UCSD-AML1 (cell line): ENCODE measurements around the gene MAP3K1.

Source experiments
- DNase-seq: peaks from one replicate; lab custom pipeline; 2025; ENCODE audit not compliant: unreplicated experiment; lab: John Stamatoyannopoulos, UW

Gene MAP3K1

DNA sequence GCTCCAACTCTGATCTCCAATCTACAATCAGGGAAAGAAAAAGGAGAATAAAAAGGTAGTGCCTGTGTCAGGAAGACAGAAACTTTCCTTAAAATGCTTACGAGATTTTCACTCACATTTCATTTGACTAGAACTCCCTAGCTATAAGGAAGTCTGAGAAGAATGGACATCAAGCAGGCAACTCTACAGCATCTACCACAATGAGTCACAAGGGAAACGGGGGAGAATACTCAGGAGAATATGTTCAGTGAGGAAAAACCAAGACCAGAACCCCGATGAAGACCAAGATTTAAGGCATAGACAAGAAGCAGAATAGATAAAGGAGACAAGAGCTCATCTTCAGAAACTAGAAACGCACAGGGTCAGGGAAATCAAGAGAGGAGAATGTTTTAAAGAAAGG is 85.0 kb downstream of the MAP3K1 start:
- DNase-seq: no peak

DNA sequence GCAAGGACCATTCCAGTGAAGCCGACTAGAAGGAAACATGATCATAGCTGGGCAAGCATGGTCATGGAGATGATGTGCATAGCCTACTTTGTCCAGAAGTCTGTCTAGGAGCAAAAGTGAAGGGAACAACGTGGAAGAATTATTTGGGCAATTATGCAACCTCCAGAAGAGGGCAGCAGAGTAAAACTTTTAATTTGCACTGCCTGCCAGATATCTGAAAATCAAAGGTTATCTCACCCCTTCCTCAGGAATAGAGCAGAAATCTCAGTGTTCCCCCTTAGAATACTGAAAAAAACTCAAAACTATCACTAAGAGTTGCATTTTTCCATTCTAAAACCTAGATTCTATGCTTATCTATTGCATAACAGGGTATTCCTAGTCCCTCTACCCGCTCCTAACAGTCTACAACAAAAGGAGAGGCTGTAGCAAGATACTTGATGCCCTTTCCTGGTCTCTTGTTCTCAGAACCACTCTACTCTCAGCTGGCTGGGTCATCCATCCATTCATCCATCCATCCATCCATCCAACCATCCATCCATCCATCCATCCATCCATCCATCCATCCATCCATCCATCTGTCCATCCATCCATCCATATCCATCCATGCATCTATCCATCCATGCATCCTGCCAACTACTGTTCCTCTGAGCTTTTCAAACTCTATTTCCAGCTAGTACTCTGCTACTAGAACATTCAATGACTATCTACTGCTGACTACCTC is 85.7 kb downstream of the MAP3K1 start:
- DNase-seq: peak; percentile 10

DNA sequence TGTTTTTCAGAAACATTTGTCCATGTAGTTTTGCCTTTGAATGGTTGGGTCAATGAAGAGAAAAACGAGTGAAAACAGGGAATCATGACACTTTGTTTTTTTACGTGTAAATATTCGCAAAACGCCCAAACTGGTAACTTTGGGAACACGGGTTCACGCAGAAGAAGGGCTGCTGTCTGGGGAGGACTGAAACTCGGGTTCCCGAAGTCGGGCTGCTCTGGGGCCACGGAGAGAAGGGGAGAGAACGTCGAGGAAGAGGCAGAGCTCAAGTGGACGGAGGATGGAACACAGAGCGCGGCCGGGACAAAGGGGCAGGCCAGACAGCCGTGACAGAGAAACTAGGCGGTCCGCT is 93.6 kb downstream of the MAP3K1 start:
- DNase-seq: no peak

DNA sequence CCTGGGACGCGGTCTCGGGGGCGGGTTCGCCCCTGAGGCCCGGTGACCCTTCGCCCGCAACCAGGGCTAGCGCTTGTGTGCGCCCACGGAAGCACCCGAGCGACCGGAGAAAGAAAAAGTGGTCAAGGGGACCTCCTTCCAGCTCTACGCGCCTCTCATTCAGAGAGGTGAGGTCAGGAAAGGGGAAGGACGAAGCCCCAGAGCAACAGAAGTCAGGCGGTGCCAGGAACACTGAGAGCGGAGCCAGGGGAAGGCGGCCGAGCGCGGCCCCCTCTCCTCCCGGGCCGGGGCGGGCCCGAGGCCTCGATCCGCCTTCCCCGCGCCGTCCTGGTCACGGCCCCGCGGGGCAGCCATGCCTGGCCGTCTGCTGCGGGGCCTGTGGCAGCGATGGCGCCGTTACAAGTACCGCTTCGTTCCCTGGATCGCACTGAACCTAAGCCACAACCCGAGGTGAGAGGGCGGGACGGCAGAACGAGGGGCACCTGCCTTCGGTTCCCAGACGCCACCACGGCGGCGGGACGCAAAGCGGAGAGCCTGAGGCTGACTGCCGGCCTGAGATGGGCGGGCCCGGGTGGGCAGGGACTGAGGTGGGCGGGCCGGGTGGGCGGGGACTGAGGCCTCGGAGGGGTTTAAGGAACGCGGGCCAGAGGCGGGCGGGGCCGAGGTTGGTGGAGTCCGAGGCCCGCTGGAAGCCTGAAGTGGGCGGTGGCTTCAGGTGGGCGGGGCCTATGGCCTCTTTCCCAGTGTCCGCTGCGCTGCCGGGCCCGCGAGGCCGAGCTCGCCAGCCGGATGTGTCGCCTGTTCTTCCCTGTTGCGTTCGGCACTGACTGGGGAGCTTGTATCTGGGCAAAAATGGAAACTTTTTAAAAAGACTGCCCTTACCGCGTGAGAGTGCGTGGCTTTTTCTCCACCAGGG is 94.2 kb downstream of the MAP3K1 start, which contains the start of gene SETD9:
SETD9 (plus strand) TSS at position 303 of the 916 bp plus-strand sequence; CDS start at position 353, 50 bp downstream.
- peak; percentile 99 for DNase-seq

- DNase-seq: peak; percentile 84
Observed at GRCh38 chr5:56910210-56910965, 95.0 kb downstream of the MAP3K1 start.

- DNase-seq: no peak
Observed at GRCh38 chr5:56913766-56914165, 98.4 kb downstream of the MAP3K1 start.

GRCh38 chr5:56914678-56915077 is 99.3 kb downstream of the MAP3K1 start:
- DNase-seq: no peak

DNA sequence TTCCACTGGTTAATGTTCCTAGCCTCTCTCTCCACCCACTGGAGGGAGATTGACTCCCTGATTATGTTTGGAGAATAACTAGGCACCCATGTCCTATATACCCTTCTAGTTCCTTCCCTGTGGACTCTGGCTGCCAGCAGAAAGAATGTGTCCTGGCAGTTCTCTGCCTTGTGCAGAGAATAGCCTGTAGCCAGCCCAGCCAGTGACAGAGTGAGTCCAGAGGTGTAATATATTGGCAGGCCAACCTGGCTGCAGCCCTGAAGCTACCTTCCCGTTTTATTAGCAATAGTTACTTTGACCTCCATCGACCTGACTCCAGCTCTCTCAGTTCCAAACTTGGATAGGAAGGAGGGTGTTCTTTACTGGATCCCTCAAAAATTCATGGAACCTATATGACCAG is 102.2 kb downstream of the MAP3K1 start:
- DNase-seq: no peak

GRCh38 chr5:56918054-56918453 is 102.7 kb downstream of the MAP3K1 start:
- DNase-seq: no peak

- no peak for DNase-seq
Observed at GRCh38 chr5:56919942-56920662, 104.8 kb downstream of the MAP3K1 start.

DNA sequence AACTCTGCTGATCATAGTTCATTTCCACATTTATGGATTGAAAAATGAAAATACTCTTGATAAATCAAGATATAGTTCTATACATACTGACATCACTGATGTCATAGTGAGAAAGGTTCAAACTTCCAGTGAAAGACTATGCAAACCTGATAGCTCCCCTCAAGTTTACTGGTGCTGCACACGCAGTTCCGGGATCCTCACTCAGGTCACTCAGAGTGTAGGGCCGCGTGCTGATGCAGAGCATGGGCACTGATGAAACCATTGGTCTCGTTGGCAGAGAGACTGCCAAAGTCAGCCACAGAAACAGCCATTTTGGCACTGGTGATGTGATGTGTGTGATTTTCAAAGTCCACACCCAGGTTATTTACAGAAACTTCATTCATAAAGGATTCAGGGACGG is 107.6 kb downstream of the MAP3K1 start:
- DNase-seq: no peak

- no peak for DNase-seq
Observed at GRCh38 chr5:56934325-56934724, 119.0 kb downstream of the MAP3K1 start.

GRCh38 chr5:56938858-56939257 is 123.5 kb downstream of the MAP3K1 start:
- no peak for DNase-seq

DNA sequence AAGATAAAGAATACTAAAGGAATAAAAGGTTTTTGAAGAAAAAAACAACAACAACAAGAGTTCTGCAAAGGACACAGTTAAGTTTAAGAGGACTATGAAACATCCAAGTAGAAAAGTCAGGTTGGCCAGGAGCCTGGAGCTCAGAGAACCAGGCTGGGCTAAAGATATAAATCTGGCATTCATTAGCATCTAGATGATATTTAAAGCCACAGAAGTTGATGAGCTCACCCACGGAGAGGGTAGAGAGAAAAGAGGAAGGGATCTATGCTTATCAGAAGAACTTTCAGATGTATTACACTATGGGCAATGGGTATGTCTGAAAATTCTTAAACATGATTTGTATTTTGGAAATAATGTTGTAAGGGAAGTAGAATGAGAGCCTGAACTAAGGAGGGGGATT is 126.6 kb downstream of the MAP3K1 start:
- DNase-seq: no peak
